DLD1 (cell line): ENCODE results near the gene HLA-DMB.

Source experiments
- in situ Hi-C: cut with HindIII; loops from 2 replicates; pipeline ENCODE4 v1.10.0; 2017; ENCODE audit warnings: low sequenced_read_pairs

HLA-DMB gene

DNA sequence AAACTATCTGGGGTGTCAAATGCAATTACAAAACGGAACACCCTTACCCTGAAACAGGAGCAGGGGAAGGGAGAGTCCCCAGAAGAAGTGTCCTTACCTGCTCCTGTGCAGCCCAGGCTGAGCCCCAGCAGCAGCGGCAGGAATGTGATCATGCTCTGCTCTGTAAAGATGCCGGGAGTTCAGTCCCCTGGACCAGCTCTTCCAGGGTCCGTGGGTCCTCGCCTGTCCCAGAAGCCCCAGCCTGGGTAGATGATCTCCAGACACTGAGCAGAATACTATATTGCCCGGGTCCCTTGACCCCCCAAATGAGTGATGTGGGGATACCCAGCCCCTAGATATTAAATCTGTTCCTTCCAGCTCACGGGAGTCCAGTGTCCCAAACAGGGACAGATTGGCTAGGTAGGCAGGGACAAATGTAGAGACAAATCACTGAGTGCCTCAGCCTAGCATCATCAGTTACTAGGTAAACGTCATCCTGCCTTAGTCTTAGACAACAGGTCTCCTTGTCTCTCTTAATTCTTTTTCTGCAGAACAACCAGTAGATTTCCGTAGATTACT lies at the start of gene HLA-DMB:
TSS of gene HLA-DMB (minus strand) at position 373 of the 558 bp plus-strand sequence. CDS start at position 152, 221 bp downstream.
- in situ Hi-C loops: no loop called here

DNA sequence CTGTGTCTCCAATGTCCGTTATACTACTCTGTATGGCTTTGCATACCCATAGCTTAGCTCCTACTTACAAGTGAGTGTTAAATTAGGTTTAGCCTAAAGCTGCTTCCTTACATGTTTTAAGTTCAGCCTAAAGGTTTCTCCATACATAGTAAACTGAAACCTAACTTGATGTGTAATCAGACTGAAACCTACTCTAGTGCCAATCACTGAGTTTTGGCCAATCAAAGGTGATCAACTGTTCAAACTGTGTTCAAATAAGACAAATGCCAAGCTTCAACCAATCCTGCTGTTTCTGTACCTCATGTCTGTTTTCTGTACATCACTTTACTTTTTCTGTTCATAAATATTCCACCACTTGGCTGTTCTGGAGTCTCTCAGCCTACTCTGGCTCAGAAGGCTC lies 48.5 kb upstream of the HLA-DMB start:
- in situ Hi-C loops: loop anchor here (5.0 kb wide), 1 partner anchor 82 kb away; no protein-coding TSS in a partner anchor

DNA sequence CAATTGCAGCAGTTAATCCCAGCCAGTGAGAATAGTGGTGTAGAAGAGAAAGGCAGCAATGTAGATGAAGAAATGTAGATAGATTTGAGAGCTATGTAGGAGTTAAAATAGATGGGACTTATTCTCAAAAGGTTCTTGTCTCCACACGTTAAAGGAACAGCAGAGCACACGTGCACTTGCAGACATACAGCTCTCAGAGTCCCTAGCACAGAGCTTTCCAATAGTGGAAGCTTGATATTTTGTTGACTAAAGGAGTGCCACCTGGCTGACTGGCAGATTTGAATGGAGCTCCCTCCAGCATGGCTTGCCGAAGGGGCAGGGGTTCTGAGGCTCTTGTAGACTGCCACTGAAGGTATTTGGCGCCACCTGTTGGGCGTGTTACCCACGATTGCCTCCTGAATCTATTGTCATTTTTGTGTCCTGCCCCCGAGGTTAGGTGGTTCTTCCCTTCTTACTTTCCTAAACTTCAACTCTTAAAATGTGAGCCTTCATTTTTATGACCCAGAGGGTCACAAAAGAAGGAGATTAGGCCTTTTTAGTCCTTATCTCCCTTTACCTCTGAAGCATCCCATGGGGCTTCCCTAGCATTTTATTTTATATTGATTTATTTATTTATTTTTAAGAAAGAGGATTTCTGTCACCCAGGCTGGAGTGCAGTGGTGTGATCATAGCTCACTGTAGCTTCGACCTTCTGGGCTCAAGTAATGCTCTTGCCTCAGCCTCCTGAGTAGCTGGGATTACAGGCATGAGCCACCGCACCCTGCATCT lies 44.0 kb upstream of the HLA-DMB start:
- in situ Hi-C loops: loop anchor here (5.0 kb wide), 1 partner anchor 78 kb away; no protein-coding TSS in a partner anchor

DNA sequence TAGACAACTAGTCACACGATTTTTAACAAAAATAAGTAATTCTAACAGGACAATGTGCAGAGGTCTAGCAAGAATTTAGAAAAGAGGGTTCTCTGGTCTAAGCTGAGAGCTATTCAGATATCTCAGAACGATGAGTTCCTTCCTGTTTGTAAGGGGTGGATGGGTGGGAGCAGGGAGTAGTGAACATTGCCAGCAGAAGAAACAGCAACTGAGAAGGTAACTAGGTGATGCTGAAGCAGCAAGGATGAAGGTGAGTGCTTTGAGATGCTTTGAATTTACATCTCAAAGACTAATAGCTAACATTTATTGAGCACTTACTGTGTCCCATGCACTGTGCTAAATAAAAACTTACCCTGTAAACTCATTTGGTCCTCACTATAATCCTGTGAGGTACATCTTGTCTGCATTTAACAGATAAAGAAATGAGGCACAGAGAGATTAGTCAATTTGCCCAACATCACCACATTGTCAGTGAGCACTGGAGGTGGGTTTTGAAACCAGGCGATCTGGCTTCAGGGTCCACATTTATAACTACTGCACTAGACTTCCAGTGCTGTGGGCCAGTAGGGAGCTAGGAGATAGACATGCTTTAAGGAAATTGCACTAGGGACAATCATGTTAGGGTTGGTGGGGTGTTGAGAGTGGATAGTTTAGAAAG lies 43.3 kb upstream of the HLA-DMB start:
- in situ Hi-C loops: no loop called here

DNA sequence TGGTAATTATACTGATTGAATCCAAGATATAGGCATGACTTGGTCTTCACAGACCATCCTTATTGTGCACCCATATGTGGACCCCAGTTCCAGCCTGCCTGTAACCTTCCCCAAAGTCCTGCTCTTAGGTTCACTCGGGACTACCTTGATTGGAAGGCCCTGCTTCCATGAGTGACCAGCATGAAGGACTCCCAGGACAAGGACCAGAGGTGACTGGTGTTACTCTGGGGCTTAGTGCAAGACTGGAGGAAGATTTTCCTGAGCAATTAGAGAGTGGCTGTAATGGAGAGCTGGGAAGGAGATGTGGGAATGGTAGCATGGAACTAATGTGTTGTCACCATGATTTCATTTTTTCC lies 42.6 kb upstream of the HLA-DMB start:
- in situ Hi-C loops: no loop called here

DNA sequence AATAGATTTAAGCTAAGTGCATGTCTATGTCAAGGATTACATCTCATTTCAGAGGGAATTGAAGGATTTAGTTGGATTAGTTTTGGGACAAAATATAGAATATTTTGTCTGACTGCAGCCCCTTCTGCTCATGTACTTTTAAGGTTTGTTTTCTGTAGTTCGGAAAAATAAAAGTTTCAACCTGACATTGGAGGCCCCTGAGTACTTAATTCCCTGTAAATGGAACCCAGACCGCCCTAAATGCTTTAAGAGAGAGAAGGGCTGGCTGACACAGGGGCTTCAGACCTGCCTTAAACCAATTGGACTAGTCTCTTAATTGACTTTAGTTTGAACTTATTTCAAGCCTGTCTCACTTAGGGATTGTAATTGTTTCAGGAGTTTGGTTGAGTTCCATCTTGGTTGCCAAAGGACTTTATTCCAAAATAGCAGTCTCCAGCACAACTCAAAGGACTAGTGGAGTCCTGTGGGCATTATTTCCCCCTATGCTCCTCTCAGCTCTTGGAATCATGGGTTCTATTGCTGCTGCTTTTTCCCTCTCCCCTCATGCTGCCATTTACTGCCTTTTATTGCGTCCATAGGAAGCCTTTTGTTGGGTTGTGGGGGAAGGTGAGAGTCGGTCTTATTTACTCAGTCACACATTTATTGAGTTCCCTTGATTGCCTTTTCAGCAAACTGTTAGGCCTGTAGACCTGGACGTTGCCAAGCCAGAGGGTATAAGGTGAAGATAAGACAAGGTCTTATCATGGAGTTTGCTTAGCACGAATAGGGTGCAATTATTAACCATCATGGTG lies 42.1 kb upstream of the HLA-DMB start:
- in situ Hi-C loops: no loop called here

DNA sequence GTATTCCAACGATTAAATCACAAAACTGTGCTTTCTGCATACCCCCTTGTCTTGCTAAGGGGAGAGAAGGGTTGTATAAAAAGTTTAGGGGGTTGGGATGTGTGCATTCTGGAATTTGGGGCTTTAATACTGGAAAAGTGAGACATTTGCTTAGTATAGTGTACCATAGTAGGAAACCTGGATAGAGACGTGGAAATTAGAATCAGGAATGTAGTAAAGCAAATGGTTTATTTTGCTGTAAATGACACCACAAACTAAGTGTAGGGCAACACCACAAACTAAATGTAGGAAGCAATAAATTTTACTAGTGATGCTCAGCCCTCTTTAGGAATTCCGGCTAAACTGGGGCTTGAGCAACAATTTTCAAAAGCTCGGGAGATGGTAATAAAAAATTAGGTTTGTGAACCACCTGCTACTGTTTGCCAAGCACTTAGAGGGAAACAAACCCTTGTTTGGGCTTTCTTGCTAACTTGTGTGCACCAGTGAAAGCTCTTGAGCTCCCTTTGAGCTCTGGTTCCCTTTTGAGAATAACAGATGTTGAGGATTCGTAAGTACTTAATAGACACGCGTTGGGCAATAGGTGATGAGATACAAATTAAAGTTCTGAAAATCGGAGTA lies 41.4 kb upstream of the HLA-DMB start:
- in situ Hi-C loops: no loop called here

DNA sequence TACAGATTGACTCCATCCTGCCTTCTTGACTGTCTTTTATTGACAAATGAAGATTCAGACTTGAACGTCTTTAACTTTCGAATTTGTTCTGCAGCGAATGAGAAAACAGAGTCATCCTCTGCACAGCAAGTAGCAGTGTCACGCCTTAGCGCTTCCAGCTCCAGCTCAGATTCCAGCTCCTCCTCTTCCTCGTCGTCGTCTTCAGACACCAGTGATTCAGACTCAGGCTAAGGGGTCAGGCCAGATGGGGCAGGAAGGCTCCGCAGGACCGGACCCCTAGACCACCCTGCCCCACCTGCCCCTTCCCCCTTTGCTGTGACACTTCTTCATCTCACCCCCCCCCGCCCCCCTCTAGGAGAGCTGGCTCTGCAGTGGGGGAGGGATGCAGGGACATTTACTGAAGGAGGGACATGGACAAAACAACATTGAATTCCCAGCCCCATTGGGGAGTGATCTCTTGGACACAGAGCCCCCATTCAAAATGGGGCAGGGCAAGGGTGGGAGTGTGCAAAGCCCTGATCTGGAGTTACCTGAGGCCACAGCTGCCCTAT lies 39.7 kb upstream of the HLA-DMB start:
- in situ Hi-C loops: no loop called here

DNA sequence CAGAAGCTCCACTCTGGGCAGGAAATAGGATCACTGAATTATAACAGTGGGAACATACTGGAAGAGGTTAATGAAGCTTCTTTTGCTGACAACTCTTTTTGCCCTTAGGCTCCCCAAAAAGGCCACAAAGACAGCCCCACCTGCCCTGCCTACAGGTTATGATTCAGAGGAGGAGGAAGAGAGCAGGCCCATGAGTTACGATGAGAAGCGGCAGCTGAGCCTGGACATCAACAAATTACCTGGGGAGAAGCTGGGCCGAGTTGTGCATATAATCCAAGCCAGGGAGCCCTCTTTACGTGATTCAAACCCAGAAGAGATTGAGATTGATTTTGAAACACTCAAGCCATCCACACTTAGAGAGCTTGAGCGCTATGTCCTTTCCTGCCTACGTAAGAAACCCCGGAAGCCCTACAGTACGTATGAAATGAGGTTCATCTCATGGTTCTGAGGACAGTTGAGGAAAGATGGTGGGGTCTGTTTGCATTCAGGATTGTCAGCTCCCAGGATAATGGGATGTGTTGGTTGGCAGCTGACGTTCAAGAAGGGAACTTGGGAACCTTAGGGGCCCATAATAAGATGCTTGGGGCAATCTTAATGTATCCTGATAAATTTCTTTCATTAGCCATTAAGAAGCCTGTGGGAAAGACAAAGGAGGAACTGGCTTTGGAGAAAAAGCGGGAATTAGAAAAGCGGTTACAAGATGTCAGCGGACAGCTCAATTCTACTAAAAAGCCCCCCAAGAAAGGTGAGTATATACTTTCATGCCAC lies 39.1 kb upstream of the HLA-DMB start:
- in situ Hi-C loops: no loop called here

DNA sequence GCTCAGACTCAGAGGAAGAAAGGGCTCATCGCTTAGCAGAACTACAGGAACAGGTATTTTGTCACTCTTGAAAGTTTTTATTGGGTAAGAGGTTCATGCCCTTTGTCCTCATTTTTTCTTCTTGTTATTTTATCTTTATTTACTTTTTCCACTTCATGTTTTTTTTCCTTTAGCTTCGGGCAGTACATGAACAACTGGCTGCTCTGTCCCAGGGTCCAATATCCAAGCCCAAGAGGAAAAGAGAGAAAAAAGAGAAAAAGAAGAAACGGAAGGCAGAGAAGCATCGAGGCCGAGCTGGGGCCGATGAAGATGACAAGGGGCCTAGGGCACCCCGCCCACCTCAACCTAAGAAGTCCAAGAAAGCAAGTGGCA lies 37.1 kb upstream of the HLA-DMB start:
- in situ Hi-C loops: no loop called here

DNA sequence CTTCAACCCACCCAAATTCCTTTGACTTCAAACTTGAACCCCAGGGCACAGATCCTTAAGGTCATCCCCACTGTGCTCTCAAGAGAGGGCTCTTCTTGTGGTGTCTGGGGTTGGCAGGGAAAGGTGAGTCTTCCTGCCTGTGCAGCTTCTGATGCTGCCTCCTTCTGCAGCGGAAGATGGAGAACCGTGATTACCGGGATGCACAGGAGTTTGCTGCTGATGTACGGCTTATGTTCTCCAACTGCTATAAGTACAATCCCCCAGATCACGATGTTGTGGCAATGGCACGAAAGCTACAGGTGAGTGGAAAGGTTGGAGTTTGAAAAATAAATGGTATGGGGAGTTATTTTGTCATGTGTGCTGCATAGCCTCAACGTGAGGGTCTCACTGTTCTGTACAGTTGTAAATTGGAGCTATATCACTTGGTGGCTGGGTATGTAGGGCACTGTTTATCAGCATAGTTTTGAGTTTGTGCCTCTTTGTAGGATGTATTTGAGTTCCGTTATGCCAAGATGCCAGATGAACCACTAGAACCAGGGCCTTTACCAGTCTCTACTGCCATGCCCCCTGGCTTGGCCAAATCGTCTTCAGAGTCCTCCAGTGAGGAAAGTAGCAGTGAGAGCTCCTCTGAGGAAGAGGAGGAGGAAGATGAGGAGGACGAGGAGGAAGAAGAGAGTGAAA lies 36.6 kb upstream of the HLA-DMB start:
- in situ Hi-C loops: no loop called here

DNA sequence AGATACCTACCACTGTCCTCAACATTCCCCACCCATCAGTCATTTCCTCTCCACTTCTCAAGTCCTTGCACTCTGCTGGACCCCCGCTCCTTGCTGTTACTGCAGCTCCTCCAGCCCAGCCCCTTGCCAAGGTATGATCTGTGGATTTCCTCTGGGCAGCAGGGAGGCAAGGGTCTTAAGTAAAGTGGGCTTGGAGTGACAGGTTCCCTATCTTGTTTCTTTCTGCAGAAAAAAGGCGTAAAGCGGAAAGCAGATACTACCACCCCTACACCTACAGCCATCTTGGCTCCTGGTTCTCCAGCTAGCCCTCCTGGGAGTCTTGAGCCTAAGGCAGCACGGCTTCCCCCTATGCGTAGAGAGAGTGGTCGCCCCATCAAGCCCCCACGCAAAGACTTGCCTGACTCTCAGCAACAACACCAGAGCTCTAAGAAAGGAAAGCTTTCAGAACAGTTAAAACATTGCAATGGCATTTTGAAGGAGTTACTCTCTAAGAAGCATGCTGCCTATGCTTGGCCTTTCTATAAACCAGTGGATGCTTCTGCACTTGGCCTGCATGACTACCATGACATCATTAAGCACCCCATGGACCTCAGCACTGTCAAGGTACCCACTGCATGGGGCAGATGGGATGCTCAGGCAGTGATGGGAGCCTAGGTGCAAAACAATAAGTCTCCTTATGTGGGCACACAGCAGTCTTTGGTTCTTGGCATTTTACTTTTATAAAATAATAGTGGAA lies 35.7 kb upstream of the HLA-DMB start:
- in situ Hi-C loops: no loop called here

DNA sequence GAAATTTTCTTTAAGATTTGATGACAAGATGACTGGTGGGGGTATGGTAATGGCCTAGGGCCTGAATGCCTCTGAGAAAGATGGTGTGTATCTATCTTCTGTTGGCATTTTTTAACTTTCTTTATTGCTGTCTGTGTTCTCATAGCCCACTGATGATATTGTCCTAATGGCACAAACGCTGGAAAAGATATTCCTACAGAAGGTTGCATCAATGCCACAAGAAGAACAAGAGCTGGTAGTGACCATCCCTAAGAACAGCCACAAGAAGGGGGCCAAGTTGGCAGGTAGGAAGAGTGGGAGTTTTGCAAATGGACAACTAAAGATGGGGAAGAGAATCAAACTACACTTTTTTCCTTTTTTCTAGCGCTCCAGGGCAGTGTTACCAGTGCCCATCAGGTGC lies 35.1 kb upstream of the HLA-DMB start:
- in situ Hi-C loops: no loop called here

DNA sequence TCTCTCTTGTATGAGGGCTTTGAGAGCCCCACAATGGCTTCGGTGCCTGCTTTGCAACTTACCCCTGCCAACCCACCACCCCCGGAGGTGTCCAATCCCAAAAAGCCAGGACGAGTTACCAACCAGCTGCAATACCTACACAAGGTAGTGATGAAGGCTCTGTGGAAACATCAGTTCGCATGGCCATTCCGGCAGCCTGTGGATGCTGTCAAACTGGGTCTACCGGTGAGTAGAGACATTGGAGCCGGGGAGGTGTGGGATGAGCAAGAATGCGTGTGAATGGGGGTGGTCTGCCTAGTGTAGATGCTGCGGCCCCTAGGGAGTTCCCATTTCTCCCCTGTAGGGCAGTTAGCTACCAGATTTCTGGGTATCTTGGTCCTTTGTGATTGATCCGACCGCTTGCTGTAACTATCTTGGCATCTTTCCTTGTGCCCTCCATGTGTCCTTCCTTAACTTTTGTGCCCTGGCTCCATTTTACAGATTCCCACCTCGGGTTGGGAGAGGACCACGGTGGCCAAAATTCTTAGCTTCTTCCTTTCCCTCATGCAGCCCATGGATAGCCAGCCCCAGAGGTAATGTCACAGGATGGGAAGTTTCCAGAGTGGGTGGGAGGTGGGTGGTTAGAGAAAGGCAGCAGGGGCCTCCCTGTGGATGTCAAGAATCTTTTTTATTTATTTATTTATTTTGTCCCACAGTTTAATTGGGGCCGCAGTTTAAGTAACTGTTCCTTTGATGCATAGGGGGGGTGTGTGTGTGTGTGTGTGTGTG lies 33.9 kb upstream of the HLA-DMB start:
- in situ Hi-C loops: no loop called here

DNA sequence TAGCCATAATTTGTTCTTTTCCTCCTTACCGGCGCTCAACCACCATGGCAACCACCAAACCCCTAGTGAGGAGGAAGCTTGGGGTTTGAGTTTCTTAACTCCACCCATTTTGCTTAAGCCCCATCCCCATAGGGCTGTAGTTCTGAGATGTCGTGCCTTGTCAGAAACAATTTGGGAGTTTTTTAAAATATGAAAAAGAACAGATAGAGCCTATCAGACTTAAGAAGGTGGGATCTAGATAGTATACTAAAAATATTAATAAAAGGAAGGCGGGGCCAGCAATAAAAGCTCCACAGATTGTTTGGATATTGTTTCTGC lies 33.1 kb upstream of the HLA-DMB start:
- in situ Hi-C loops: no loop called here

DNA sequence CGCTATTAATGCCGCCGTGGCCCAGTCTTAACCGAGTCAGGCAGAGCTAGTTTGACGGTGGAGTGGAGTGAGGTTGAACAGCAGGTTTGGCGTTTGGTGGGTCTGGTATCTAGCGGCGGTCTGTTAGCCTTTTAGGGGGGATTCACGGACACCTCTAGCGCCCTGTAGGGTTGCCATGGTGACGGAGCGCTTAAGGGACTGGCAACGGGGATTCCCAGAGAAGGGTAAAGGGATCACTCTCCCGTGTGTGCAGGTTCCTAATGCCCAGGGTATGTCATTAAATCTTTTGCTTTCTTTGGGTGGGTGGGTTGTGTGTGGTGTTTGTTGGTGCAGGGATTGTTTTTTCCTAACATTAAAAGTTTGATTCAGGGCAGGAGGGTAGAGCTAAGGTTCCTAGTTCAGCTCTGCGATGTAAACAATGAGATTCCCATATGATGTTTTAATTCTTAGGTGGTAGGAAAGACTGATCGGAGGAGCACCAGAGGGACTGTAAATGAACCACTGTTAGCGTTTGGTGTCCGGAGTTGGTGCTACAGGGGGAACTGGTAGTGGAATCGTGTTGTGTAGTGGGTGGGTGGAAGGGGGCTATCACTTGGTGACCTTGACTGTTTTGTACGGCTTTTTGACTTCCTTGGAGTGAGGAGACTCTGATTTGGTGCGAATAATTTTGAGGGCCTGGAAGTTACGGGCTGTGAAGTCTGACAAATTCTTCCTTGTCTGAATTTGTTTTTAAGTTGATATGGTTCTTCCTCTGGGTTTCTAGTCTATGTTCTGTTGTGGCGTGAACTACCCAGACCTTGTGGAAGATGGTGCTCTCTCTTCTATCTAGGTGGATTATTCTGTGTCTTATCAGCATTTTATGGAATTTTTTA lies 32.6 kb upstream of the HLA-DMB start:
- in situ Hi-C loops: no loop called here
